Cardiac septum (tissue), 1 donor: ENCODE measurements around the gene HUNK. TPM values are rescaled to one million over a fixed set of nuclear protein-coding genes. Genes with fewer than 3 reads are reported as not detected.
"Not testable (repeated sequence)": the region's sequence is repeated elsewhere in the genome, so short reads cannot be mapped to it uniquely, and the experiment has no call there.

ENCODE experiments used
- DNase-seq: peaks from one replicate; pipeline ENCODE4 v3.0.0-alpha.2; 2020; ENCODE audit warnings: low spot score
- intact Hi-C: fragments of 100-400 bp; cut with DNase I; formaldehyde crosslinking; loops from one replicate; pipeline ENCODE4 v1.14.0; 2022
- long read RNA-seq: library from polyadenylated mRNA; unstranded; transcript quantifications from one replicate; pipeline ENCODE4 v2.0.0, GENCODE V29; 2021
- total RNA-seq: library from RNA; stranded (reverse); fragmentation: NEBNext Ultra II Directional; extraction: Animal tissue kit (Norgen Biotek cat#: 25700); gene quantifications from one replicate; pipeline ENCODE4 v1.2.1, GENCODE V29; 2021
- donor health status: DM: no; HTN: no; CAD: no.

The HUNK gene
- 0.73 TPM for total RNA-seq
- long read RNA-seq, partial matches to known transcripts = 0 of 2 reads
- long read RNA-seq, other reads (novel, unspliced or antisense) = 2 of 2 reads

- DNase-seq = no peak
- intact Hi-C loops = loop anchor here (5.0 kb wide), 1 partner anchor 310 kb away; no protein-coding TSS in a partner anchor
Observed at GRCh38 chr21:31872452-31873274, at the start of gene HUNK. Gene HUNK, plus strand, starts transcription at chr21:31873020. Its CDS starts 655 bp downstream, at chr21:31873675.

GRCh38 chr21:31829736-31830472 is 42.9 kb upstream of the HUNK start:
- DNase-seq = no peak
- intact Hi-C loops = no loop called here

- intact Hi-C loops = no loop called here
Observed at GRCh38 chr21:31830701-31831100, 42.1 kb upstream of the HUNK start.

GRCh38 chr21:31837041-31837440 is 35.8 kb upstream of the HUNK start:
- intact Hi-C loops = no loop called here
- DNase-seq = no peak

More at GRCh38 chr21:31830701-31831100, 42.1 kb upstream of the HUNK start:
- no peak for DNase-seq

GRCh38 chr21:31837618-31838390 is 35.0 kb upstream of the HUNK start:
- intact Hi-C loops = no loop called here
- no peak for DNase-seq

GRCh38 chr21:31838586-31839355 is 34.0 kb upstream of the HUNK start:
- no peak for DNase-seq
- intact Hi-C loops = no loop called here

- DNase-seq = no peak
- intact Hi-C loops = no loop called here
Observed at GRCh38 chr21:31844206-31844605, 28.6 kb upstream of the HUNK start.

GRCh38 chr21:31845151-31845729 is 27.6 kb upstream of the HUNK start:
- no peak for DNase-seq
- intact Hi-C loops = no loop called here

GRCh38 chr21:31846690-31847089 is 26.1 kb upstream of the HUNK start:
- DNase-seq = no peak
- intact Hi-C loops = no loop called here

GRCh38 chr21:31847761-31848160 is 25.1 kb upstream of the HUNK start:
- intact Hi-C loops = no loop called here
- DNase-seq = no peak

GRCh38 chr21:31848326-31848985 is 24.4 kb upstream of the HUNK start:
- intact Hi-C loops = no loop called here

GRCh38 chr21:31850886-31851285 is 21.9 kb upstream of the HUNK start:
- DNase-seq = no peak
- intact Hi-C loops = no loop called here

More at GRCh38 chr21:31848326-31848985, 24.4 kb upstream of the HUNK start:
- no peak for DNase-seq

- intact Hi-C loops = no loop called here
- DNase-seq = no peak
Observed at GRCh38 chr21:31855180-31855579, 17.6 kb upstream of the HUNK start.

- no peak for DNase-seq
- intact Hi-C loops = no loop called here
Observed at GRCh38 chr21:31857096-31857495, 15.7 kb upstream of the HUNK start.

GRCh38 chr21:31857631-31858030 is 15.2 kb upstream of the HUNK start:
- DNase-seq, intact Hi-C loops: not testable (repeated sequence)

GRCh38 chr21:31860851-31861250 is 12.0 kb upstream of the HUNK start:
- DNase-seq = no peak
- intact Hi-C loops = loop anchor here (10.0 kb wide), 2 partner anchors 76 to 274 kb away; no protein-coding TSS in a partner anchor

- DNase-seq = no peak
- intact Hi-C loops = loop anchor here (10.0 kb wide), 2 partner anchors 77 to 273 kb away; no protein-coding TSS in a partner anchor
Observed at GRCh38 chr21:31862078-31862477, 10.7 kb upstream of the HUNK start.

- intact Hi-C loops = loop anchor here (10.0 kb wide), 2 partner anchors 81 to 269 kb away; no protein-coding TSS in a partner anchor
Observed at GRCh38 chr21:31865429-31865970, 7.3 kb upstream of the HUNK start.

More at GRCh38 chr21:31865429-31865970, 7.3 kb upstream of the HUNK start:
- no peak for DNase-seq
